Fibroblast of villous mesenchyme (primary cell): ENCODE measurements around the gene AAGAB. TPM values are rescaled to one million over a fixed set of nuclear protein-coding genes. Genes with fewer than 3 reads are reported as not detected.
"Not testable (repeated sequence)": the region's sequence is repeated elsewhere in the genome, so short reads cannot be mapped to it uniquely, and the experiment has no call there.

ENCODE experiments used
- DNase-seq: peaks from one replicate; pipeline ENCODE4 v3.0.0-alpha.2; 2010; ENCODE audit warnings: low read depth
- H3K4me3 ChIP-seq: 2 replicates; pipeline ENCODE4 v1.5.1; 2011; ENCODE audit warnings: low read depth, mild to moderate bottlenecking, low read length
- total RNA-seq: library from RNA; depleted of rRNA; stranded (reverse); fragments of >200 nt; gene quantifications from 2 replicates; pipeline ENCODE4 v1.2.3, GENCODE V29; 2012
- TF ChIP-seq, protein P1 (sequence below): IDR thresholded peaks from 2 replicates; pipeline ENCODE4 v1.5.1; 2012; ENCODE audit warnings: low read depth, mild to moderate bottlenecking, low read length; ENCODE audit not compliant: insufficient read depth

AAGAB gene
- total RNA-seq, 1 donor: 50.1 TPM

DNA sequence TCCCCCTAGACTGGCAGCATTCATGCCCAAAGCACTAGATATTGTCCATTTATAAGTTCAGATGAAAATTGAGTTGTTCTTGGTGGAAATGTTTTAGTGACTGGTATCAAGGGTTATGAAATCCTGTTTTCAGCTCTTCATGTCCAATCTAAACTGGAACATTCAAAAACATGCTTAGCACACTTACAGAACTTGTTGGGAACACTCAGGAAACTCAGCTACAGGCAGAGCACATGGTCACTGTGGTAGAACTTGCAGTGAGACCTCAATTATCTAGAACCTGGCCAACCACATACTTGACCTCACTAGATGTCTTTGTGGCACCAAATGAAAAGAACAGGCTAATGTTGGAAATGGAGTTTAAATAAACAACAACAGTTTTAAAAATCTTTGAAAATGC, 100.2 kb downstream of the AAGAB start:
- H3K4me3 ChIP-seq: no peak overlapping the region
- no peak for DNase-seq
- TF ChIP-seq, protein P1, sequence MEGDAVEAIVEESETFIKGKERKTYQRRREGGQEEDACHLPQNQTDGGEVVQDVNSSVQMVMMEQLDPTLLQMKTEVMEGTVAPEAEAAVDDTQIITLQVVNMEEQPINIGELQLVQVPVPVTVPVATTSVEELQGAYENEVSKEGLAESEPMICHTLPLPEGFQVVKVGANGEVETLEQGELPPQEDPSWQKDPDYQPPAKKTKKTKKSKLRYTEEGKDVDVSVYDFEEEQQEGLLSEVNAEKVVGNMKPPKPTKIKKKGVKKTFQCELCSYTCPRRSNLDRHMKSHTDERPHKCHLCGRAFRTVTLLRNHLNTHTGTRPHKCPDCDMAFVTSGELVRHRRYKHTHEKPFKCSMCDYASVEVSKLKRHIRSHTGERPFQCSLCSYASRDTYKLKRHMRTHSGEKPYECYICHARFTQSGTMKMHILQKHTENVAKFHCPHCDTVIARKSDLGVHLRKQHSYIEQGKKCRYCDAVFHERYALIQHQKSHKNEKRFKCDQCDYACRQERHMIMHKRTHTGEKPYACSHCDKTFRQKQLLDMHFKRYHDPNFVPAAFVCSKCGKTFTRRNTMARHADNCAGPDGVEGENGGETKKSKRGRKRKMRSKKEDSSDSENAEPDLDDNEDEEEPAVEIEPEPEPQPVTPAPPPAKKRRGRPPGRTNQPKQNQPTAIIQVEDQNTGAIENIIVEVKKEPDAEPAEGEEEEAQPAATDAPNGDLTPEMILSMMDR: no peak

DNA sequence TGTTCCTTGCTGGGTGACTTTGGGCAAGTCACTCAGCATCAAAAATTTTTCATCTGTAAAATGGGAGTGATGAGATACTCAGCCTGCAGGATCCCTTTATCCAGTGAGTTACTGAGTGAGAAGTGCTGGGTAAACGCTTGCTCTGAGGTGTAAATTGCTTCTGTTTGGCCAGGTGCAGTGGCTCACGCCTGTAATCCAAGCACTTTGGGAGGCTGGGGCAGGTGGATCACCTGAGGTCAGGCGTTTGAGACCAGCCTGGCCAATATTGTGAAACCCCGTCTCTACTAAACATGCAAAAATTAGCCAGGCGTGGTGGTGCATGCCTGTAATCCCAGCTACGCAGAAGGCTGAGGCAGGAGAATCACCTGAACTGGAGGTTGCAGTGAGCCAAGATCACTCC, 101.4 kb downstream of the AAGAB start:
- DNase-seq, H3K4me3 ChIP-seq: not testable (repeated sequence)

DNA sequence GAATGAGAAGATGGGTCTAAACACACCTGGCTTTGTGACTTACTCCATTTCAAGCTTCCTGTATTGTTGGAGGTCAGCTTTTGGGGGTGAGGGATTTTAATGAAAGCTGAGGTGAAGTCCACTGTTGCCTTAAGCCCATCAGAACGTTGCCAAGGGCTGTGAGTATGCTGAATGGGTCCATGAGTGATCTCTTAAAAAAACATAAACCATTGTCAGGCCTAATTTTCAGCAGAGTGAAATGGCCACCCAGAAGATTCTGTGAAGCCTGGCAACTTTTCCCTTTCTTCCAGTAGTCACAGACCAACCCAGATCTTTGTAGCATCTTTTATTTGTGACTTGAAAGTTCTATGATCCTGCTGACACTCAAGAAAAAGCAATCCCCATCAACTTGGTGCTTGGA, 102.0 kb downstream of the AAGAB start:
- no peak for DNase-seq
- H3K4me3 ChIP-seq: no peak overlapping the region
- TF ChIP-seq, protein P1: no peak

Other genes with a start within 250 kb of the AAGAB start
- gene SMAD3, start 189.1 kb downstream of the AAGAB start, total RNA-seq: 30.3 and 67.8 TPM in 2 replicates
- gene IQCH, start 125 bp upstream of the AAGAB start, total RNA-seq: 2.6 and 4.7 TPM in 2 replicates